Measurements from ENCODE around the gene PRKACG.

PRKACG gene

DNA sequence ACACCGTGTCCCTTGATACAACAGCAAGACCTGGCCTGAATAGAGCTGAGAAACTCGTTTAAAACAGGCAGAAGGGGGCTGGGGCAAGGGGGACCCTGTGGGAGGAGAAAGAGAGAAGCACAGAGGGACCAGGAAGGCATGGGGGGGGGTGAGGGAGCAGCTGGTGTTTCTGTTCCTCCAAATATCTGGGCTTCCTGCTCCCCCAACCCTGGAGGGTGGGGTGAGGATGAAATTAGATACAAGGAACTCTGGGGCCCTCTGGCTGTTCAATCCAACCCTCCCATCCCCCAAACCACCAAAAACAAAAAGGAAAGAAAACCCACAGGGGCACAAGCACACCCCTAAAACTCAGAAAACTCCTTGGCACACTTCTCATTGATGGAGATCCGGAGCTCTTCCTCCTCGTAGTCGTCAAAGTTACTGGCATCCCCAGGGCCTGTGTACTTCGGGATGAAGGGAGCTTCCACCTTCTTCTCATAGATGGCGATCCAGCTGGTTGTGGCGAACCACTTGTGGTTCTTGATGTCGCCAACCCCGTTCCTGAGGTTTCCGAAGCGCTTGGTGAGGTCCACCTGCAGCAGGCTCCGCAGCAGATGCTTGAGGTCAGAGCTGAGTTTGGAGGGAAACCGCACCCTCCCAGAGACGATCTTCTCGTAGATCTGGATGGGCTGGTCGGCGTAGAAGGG is 1.1 kb downstream of the PRKACG start:
- Mint-ChIP-seq H3K36me3 (ENCODE audit: low read depth) (no peaks in the 10 kb centered on the region), H3K9me3 (no peaks in the 10 kb centered on the region), H3K4me1 (no peaks in the 10 kb centered on the region), H3K27ac (no peak overlapping the region), H3K27me3 (ENCODE audit: low read depth) (peaks cover 16% of the 10 kb centered on the region), H3K4me3 (no peak overlapping the region)
- TF ChIP-seq, protein P1, sequence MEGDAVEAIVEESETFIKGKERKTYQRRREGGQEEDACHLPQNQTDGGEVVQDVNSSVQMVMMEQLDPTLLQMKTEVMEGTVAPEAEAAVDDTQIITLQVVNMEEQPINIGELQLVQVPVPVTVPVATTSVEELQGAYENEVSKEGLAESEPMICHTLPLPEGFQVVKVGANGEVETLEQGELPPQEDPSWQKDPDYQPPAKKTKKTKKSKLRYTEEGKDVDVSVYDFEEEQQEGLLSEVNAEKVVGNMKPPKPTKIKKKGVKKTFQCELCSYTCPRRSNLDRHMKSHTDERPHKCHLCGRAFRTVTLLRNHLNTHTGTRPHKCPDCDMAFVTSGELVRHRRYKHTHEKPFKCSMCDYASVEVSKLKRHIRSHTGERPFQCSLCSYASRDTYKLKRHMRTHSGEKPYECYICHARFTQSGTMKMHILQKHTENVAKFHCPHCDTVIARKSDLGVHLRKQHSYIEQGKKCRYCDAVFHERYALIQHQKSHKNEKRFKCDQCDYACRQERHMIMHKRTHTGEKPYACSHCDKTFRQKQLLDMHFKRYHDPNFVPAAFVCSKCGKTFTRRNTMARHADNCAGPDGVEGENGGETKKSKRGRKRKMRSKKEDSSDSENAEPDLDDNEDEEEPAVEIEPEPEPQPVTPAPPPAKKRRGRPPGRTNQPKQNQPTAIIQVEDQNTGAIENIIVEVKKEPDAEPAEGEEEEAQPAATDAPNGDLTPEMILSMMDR (IDR thresholded peaks at IDR 0.05; ENCODE audit: unreplicated experiment in 3 of 3): no peak

DNA sequence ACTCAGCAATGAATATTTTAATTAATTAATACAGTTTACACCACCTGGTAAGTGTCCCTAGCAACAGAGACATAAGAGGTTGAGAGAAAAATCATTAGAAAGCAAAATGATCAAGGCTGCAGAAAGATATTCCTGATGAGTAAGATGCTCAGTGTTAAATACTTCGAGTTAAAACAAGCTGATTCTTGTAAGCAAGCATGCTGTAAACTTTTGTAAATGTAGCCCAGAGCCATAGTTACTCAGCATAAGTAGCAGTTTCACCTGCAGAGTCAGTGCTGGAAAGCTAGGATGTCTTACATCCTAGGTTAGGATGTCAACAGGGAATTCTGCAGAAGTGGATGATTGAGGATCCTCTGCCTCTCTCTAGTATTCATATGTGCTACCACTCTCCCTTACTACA is 4.2 kb downstream of the PRKACG start:
- H3K27me3 Mint-ChIP-seq (ENCODE audit: low read depth): peaks cover 16% of the 10 kb centered on the region
- no peaks in the 10 kb centered on the region for H3K4me1 Mint-ChIP-seq
- H3K27ac Mint-ChIP-seq: no peak overlapping the region
- H3K4me3 Mint-ChIP-seq: no peak overlapping the region
- TF ChIP-seq, protein P1 (IDR thresholded peaks at IDR 0.05; ENCODE audit: unreplicated experiment in 3 of 3): no peak
- no peaks in the 10 kb centered on the region for H3K9me3 Mint-ChIP-seq
- no peaks in the 10 kb centered on the region for H3K36me3 Mint-ChIP-seq (ENCODE audit: low read depth)

DNA sequence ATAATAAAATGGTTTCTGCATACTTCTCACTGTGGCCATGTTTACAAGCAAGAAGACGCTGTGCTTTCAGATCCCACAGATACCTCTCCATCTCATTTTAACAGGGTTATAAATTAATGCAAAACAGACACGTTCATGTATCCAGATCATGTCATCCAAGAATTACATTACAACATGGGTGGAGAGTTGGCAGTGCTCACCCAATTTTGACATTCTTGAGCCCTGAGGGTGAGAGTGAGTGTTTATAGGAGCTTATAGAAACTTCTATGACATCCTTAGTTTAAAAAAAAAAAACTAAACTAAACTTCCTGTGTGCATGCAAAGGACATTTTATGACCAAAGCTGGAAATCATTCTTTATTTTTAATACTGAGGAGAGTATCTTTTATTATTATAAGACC is 9.1 kb downstream of the PRKACG start:
- TF ChIP-seq, protein P1 (IDR thresholded peaks at IDR 0.05; ENCODE audit: unreplicated experiment in 3 of 3): no peak
- Mint-ChIP-seq H3K36me3 (ENCODE audit: low read depth) (no peaks in the 10 kb centered on the region), H3K27me3 (ENCODE audit: low read depth) (peaks cover 6% of the 10 kb centered on the region), H3K27ac (peak overlapping the region in 1 of 3 experiments; percentile 16), H3K4me1 (no peaks in the 10 kb centered on the region), H3K4me3 (no peak overlapping the region), H3K9me3 (no peaks in the 10 kb centered on the region)

DNA sequence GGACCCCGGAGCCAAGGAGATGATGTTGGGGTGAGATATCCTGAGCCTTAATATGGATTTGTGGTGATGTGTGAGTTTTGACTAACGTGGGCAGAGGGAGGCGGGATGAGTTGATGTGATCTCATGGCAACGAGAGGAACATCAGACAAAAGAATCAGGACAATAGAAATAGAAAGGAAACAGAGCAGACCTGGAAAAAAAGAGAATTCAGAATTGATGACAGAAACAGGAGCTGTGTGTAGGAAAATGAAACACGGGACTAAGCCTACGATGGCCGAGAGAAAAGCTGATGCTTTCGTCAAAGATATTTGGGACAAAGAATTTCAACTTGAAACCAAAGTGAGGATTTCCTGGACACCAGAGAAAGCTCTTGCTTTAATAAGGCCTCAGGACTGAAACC is 10.9 kb downstream of the PRKACG start:
- Mint-ChIP-seq H3K4me3 (no peak overlapping the region), H3K9me3 (no peaks in the 10 kb centered on the region), H3K36me3 (ENCODE audit: low read depth) (no peaks in the 10 kb centered on the region), H3K27ac (no peak overlapping the region), H3K4me1 (peaks cover 14% of the 10 kb centered on the region), H3K27me3 (ENCODE audit: low read depth) (peaks cover 23% of the 10 kb centered on the region)
- TF ChIP-seq, protein P1 (IDR thresholded peaks at IDR 0.05; ENCODE audit: unreplicated experiment in 3 of 3): no peak

DNA sequence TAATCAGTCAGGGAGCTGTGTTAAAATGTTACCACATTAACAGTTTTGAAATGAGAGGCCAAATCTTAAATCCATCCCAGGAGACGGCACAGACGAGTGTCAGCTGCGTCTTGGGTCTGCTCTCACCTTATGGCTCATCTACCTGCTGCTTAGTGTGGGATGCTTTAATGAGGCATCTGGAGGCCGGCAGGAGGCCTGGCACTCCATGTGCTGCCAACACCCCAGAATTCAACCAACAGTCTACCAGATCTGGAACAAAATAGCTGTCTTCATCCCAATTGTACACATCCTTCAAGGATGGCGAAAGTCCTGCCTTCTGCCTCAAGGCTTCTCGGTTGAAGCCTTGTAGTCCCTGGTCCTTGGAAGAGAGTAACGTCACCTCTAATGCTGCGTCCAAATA is 12.0 kb downstream of the PRKACG start:
- Mint-ChIP-seq H3K4me3 (no peak overlapping the region), H3K27me3 (ENCODE audit: low read depth) (peaks cover 23% of the 10 kb centered on the region), H3K4me1 (peaks cover 21% of the 10 kb centered on the region), H3K27ac (no peak overlapping the region), H3K36me3 (ENCODE audit: low read depth) (no peaks in the 10 kb centered on the region), H3K9me3 (no peaks in the 10 kb centered on the region)
- TF ChIP-seq, protein P1 (IDR thresholded peaks at IDR 0.05; ENCODE audit: unreplicated experiment in 3 of 3): no peak

Data from nephron (organoid).